Gastrocnemius medialis (tissue), 4 donors: ENCODE data around the gene PILRB.
"Not testable (repeated sequence)": the region's sequence is repeated elsewhere in the genome, so short reads cannot be mapped to it uniquely, and the experiment has no call there.

Source experiments
- CTCF ChIP-seq, 5 experiments: fragments of 450-650 bp in 3 of 5; fragments of 200-600 bp in 2 of 5; sonication (generic) in 2 of 5; IDR thresholded peaks in 4 of 5; conservative IDR thresholded peaks in 1 of 5; 1 replicate in 4 of 5; 2 replicates in 1 of 5; pipeline ENCODE4 v1.5.1; 2016 to 2019; ENCODE audit warnings: antibody characterized with exemption in 5 of 5, mild to moderate bottlenecking in 3 of 5, moderate library complexity in 3 of 5
- POLR2A ChIP-seq, 2 donors: fragments of 450-650 bp; IDR thresholded peaks; one replicate each; pipeline ENCODE4 v1.6.1; 2017; ENCODE audit warnings: antibody characterized with exemption in 2 of 2, mild to moderate bottlenecking in 2 of 2, moderate library complexity in 2 of 2

- not testable (repeated sequence) for TF ChIP-seq POLR2A (IDR thresholded peaks at IDR 0.05); CTCF (IDR thresholded peaks at IDR 0.05 in 4 of 5, conservative IDR thresholded peaks at IDR 0.05 in 1 of 5)
Measured at GRCh38 chr7:100338083-100338696, 19.7 kb upstream of the PILRB start.
